ENCODE data around the gene BCL11A.

The BCL11A gene

DNA sequence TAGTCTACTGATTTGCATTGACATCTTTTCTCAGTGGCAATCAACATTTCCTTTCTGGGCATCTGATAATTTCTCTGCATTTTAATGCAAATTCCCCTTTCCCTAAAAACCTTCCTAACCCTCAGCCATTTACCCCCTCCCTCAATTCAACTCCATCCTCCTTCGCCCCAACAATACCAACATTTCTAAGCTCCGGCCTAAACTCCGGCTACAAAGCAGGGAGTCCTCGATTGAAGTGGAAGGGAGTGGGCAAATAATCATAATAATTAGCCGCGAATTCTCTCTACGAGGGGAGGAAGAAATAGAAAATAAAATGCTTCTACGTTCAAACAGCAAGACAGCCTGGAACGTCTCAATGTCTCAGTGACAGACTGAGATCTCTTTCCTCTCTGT is 4.6 kb downstream of the BCL11A start:
- H3K4me3 ChIP-seq (replicated peaks; ENCODE audit: low read depth, low read length): peak overlapping the region; percentile 64
- no peak for DNase-seq (ENCODE audit: extremely low read depth, low read depth)
- TF ChIP-seq, protein P1, sequence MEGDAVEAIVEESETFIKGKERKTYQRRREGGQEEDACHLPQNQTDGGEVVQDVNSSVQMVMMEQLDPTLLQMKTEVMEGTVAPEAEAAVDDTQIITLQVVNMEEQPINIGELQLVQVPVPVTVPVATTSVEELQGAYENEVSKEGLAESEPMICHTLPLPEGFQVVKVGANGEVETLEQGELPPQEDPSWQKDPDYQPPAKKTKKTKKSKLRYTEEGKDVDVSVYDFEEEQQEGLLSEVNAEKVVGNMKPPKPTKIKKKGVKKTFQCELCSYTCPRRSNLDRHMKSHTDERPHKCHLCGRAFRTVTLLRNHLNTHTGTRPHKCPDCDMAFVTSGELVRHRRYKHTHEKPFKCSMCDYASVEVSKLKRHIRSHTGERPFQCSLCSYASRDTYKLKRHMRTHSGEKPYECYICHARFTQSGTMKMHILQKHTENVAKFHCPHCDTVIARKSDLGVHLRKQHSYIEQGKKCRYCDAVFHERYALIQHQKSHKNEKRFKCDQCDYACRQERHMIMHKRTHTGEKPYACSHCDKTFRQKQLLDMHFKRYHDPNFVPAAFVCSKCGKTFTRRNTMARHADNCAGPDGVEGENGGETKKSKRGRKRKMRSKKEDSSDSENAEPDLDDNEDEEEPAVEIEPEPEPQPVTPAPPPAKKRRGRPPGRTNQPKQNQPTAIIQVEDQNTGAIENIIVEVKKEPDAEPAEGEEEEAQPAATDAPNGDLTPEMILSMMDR (IDR thresholded peaks at IDR 0.05; ENCODE audit: low read depth, low read length, missing control alignments): no peak

DNA sequence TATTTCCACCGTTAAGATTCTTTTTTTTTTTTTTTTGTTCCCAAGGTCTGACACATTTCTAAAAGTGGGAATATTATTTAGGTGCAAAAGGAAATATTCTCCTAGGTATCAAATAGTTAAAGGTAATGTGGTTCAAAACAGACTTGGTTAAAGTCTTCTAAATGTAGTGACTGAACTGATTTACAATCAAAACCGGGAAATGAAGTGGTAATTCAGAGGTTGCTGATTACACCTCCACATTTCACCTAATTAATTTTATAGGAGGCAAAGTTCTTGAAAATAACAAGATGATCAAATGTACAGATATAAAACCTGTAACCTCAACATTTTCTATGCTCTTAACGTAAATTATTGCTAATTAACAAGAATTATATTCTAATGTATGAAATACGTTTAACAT is 5.1 kb downstream of the BCL11A start:
- peak overlapping the region; percentile 64; the same call in 1 of the 2 replicates for H3K4me3 ChIP-seq (replicated peaks; ENCODE audit: low read depth, low read length)
- no peak for DNase-seq (ENCODE audit: extremely low read depth, low read depth)
- TF ChIP-seq, protein P1 (IDR thresholded peaks at IDR 0.05; ENCODE audit: low read depth, low read length, missing control alignments): no peak

DNA sequence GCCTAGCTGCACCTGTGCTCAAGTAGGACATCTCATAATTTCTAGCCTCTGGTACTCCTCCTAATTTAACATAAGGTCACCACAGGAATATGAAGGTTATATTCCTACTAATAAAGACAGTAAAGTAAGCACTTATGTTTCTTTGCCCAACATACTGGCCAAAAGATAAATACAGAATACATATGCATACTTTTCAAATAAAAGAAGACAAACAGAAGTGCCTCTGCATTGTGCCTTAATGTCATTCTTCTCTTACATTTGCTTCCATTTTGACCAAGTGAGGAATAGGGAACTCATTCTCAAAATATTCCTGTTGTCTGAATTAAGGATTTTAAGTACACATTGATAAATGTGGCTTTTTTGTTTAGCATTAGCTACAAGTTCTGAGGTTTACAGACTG is 5.6 kb downstream of the BCL11A start:
- no peak for DNase-seq (ENCODE audit: extremely low read depth, low read depth)
- no peak overlapping the region for H3K4me3 ChIP-seq (replicated peaks; ENCODE audit: low read depth, low read length)
- TF ChIP-seq, protein P1 (IDR thresholded peaks at IDR 0.05; ENCODE audit: low read depth, low read length, missing control alignments): no peak

DNA sequence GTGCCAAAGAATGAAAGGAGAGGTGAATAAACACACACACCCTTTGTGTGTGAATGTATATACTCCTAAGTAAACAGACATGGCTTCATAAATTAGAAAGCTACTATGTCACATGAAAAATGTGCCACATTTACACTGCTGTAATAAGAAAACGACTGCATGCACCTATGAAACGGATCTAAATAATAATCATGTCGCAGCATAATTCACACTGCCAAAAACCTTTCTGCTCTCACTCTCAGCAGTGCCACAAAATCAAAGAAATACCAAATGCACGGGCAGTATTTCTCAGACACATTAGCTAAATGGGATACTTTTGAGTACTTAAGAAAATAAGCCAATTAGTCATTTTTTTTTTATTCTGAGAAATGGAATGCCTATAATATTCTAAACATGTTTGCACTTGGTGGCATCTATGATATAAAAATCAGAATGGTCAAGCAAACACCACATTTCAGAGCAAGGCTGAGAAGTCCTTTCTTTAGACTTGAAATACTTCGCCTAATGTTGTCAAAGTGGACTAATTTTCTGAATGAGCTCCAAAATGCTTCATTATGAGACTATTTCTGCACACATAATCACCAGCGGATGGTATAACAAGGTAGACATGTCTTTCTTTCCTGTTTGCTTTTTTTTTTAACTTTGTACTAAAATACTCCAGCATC is 6.6 kb downstream of the BCL11A start:
- H3K4me3 ChIP-seq (replicated peaks; ENCODE audit: low read depth, low read length): no peak overlapping the region
- no peak for DNase-seq (ENCODE audit: extremely low read depth, low read depth)
- TF ChIP-seq, protein P1 (IDR thresholded peaks at IDR 0.05; ENCODE audit: low read depth, low read length, missing control alignments): no peak

DNA sequence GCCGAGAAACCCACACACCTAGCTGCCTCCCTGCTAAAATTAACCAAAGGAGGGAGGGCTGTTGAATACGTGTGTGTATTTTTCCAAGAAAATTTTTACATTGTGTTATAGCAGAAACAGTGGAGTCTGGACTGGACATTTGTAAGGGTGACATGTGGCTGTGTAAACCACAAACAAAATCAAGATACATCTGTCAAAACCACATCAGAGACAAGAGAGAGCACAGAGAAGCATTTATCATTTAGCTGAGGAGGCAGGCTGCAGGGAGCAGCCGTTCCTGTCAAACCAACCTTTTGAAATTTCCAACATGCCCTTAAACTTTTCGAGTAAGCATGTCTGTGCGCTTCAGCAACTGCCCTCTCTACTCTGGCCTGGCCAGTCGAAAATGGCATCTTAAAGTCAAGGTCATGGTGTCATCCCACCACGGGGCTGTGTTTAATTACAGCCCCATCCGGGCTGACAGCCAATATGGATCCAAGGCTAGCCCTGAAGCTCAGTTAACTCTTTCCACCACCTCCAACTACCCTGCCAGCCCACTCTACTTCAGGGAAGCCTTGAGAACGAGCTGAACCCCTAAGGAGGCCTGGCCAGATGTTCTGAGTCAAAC is 8.4 kb downstream of the BCL11A start:
- no peak overlapping the region for H3K4me3 ChIP-seq (replicated peaks; ENCODE audit: low read depth, low read length)
- DNase-seq (ENCODE audit: extremely low read depth, low read depth): no peak
- TF ChIP-seq, protein P1 (IDR thresholded peaks at IDR 0.05; ENCODE audit: low read depth, low read length, missing control alignments): no peak

DNA sequence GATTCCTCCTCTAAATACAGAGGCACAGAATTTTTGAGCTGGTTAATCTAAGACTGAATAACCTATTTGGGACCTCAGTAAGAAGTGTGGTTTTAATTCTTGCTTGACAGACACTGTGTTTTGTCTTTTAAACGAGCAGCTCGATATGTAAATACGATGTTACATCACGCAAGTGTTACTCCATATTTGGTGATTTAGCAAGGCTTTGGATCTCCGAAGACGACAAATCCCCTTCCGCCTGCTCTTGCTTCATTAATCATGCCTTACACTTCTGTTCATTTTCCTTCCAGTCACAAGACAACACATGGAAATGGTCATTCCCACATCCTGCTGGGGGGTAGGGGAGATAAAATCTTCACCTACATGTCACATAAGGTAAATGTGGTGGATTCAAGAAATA is 9.4 kb downstream of the BCL11A start:
- DNase-seq (ENCODE audit: extremely low read depth, low read depth): no peak
- no peak overlapping the region for H3K4me3 ChIP-seq (replicated peaks; ENCODE audit: low read depth, low read length)
- TF ChIP-seq, protein P1 (IDR thresholded peaks at IDR 0.05; ENCODE audit: low read depth, low read length, missing control alignments): no peak
